SIG-M5 treated with dmso at 0.1 percent for 504 hours (cell line): ENCODE results near the gene VASH2.
"Not testable (repeated sequence)": the region's sequence is repeated elsewhere in the genome, so short reads cannot be mapped to it uniquely, and the experiment has no call there.

Experiments
- DNase-seq: peaks from one replicate; lab custom pipeline; 2025; ENCODE audit not compliant: unreplicated experiment; lab: John Stamatoyannopoulos, UW

VASH2 gene

GRCh38 chr1:212955098-212955497 is 4.8 kb downstream of the VASH2 start:
- DNase-seq: no peak

- no peak for DNase-seq
These were observed 5.8 kb downstream of the VASH2 start for GRCh38 chr1:212955961-212956620.

- DNase-seq: no peak
These were observed 7.2 kb downstream of the VASH2 start for GRCh38 chr1:212957546-212957945.

- DNase-seq: no peak
These were observed 7.8 kb downstream of the VASH2 start for GRCh38 chr1:212958175-212958574.

- no peak for DNase-seq
These were observed 9.2 kb downstream of the VASH2 start for GRCh38 chr1:212959266-212960220.

- DNase-seq: no peak
These were observed 10.6 kb downstream of the VASH2 start for GRCh38 chr1:212960932-212961331.

- no peak for DNase-seq
These were observed 12.2 kb downstream of the VASH2 start for GRCh38 chr1:212962509-212962908.

- DNase-seq: no peak
These were observed 13.8 kb downstream of the VASH2 start for GRCh38 chr1:212964102-212964501.

- DNase-seq: not testable (repeated sequence)
These were observed 14.7 kb downstream of the VASH2 start for GRCh38 chr1:212964993-212965392.

GRCh38 chr1:212966616-212967015 is 16.3 kb downstream of the VASH2 start:
- DNase-seq: no peak

GRCh38 chr1:212967801-212968200 is 17.5 kb downstream of the VASH2 start:
- peak; percentile 68 for DNase-seq

- DNase-seq: no peak
These were observed 18.1 kb downstream of the VASH2 start for GRCh38 chr1:212968368-212968863.

- DNase-seq: no peak
These were observed 19.7 kb downstream of the VASH2 start for GRCh38 chr1:212970085-212970484.

GRCh38 chr1:212971312-212971711 is 21.0 kb downstream of the VASH2 start:
- no peak for DNase-seq

GRCh38 chr1:212973426-212973825 is 23.1 kb downstream of the VASH2 start:
- DNase-seq: no peak

GRCh38 chr1:212973899-212974298 is 23.6 kb downstream of the VASH2 start:
- DNase-seq: no peak

- DNase-seq: no peak
These were observed 24.4 kb downstream of the VASH2 start for GRCh38 chr1:212974711-212975110.

GRCh38 chr1:212975111-212975918 is 25.0 kb downstream of the VASH2 start:
- no peak for DNase-seq

- no peak for DNase-seq
These were observed 26.2 kb downstream of the VASH2 start for GRCh38 chr1:212976586-212976985.

GRCh38 chr1:212977781-212978645 is 27.7 kb downstream of the VASH2 start:
- no peak for DNase-seq
